T-helper 2 cell treated with Interferon-gamma antibody and Interleukin-4, amounts not matched to agents 100 ng/mL and 5 ng/mL, for 36 hours (primary cell): ENCODE results near the gene DTNBP1. TPM values are rescaled to one million over a fixed set of nuclear protein-coding genes. Genes with fewer than 3 reads are reported as not detected.

Experiments
- intact Hi-C: fragments of 100-400 bp; cut with micrococcal nuclease; formaldehyde crosslinking; loops from one replicate; pipeline ENCODE4 v1.15.1; 2023
- total RNA-seq: library from RNA; stranded (reverse); gene quantifications from 2 replicates; pipeline ENCODE4 v1.2.3, GENCODE V29; 2022

Gene DTNBP1
- total RNA-seq, 1 donor from 2014 or later, result 25.3 TPM

GRCh38 chr6:15504581-15505350 lies 158.1 kb downstream of the DTNBP1 start:
- intact Hi-C loops, result no loop called here

DNA sequence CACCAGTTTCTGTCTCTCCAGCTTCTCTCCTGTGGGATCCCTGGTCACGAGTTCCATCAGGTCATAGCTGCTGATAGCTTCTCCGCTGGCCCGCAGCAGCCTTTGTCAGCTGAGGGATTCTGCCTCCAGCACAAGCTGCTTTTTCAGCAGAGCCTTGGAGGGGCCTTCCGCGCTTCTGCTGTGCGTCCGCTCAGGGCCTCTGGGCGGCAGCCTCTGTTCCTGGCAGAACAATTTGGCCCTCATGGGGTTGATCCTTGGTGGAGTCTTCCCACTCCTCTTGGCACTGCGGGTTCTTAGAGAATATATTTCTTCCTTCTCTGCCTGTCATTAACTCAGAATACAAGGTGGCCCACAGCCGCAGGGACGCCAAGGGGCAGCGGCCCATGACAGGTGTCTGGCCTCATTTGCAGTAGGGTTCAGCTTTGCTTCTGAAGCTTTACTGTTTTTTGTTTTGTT lies 158.8 kb downstream of the DTNBP1 start:
- intact Hi-C loops, result no loop called here

DNA sequence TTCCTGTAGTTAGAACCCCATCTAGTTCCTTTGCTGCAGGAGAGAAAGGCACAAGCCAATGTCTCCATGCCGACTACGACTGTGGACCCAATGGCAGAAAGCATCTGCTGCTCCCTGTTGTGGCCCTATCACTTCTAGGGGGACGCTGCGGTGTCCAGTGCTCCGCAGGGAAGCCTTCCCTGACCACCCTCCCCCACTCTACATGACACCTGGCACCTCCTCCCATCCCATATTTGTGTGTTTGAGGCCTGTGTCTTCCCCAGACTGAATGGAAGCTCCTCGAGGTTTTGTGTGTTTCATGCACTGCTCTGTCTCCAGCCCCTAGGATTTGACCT lies 159.5 kb downstream of the DTNBP1 start:
- intact Hi-C loops, result no loop called here

- intact Hi-C loops, result no loop called here
These were observed 160.1 kb downstream of the DTNBP1 start for GRCh38 chr6:15502446-15503345.

GRCh38 chr6:15501826-15502445 lies 160.9 kb downstream of the DTNBP1 start:
- intact Hi-C loops, result no loop called here

DNA sequence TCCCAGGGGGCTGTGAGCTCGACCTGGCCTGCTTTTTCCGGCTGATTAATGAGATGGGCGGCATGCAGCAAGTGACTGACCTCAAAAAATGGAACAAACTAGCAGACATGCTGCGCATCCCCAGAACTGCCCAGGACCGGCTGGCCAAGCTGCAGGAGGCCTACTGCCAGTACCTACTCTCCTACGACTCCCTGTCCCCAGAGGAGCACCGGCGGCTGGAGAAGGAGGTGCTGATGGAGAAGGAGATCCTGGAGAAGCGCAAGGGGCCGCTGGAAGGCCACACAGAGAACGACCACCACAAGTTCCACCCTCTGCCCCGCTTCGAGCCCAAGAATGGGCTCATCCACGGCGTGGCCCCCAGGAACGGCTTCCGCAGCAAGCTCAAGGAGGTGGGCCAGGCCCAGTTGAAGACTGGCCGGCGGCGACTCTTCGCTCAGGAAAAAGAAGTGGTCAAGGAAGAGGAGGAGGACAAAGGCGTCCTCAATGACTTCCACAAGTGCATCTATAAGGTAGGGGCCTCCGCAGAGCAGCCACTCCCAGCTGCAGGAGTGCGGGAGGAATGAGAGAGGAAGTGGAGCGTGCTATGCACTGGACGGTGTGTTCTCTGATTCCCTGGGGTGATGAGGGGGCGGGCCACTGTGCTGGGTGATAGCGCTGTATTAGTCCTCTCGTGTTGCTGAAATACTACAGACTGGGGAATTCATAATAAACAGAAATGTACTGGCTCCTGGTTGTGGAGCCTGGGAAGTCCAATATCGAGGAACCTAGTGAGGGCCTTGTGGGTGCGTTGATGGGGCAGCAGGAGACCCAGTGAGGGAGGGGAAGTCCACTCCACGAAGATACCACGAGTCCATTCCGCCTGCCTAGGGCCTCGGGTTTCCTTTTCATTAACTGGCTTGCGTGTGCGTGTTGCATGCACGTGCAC lies 161.7 kb downstream of the DTNBP1 start:
- intact Hi-C loops, result no loop called here

GRCh38 chr6:15500078-15500740 lies 162.6 kb downstream of the DTNBP1 start:
- intact Hi-C loops, result no loop called here

GRCh38 chr6:15499591-15499990 lies 163.2 kb downstream of the DTNBP1 start:
- intact Hi-C loops, result no loop called here

DNA sequence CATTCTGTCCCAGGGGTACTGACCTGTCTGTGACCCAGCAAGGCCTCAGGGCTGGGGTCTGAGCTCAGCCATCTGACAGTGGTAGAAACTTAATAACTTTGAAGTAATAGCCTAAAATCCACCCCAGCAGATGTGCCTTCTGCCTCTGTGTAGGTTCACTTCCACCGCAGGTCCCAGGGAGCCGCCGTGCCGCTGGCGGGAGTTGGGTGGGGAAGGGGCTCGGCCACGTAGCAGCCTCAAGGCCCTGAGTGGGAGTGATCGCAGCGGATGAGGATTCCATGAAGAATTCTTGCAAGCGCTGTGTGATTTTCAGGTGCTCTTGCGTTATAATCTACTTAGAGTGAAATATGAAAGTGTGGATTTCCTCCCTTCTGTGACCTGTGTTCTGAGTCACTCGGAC lies 163.7 kb downstream of the DTNBP1 start:
- intact Hi-C loops, result no loop called here

DNA sequence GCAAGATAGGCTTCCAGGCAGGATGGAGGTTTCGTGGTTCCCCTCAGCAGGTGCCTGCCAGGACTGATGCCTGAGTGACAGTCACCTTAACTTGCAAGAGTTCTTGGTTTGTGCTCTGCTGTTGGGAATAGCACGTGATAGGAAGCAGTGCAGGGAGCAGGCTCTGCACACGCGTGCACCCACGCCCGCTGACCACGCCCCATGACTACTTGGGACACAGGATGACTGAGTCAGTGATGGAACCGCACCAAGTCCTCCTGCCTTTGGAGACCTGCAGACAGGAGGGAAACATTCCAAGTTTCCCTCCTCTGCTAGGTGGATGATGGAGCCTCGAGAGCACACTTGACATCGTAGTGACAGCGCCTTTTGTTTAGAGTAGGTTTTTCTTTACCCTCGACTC lies 164.2 kb downstream of the DTNBP1 start:
- intact Hi-C loops, result no loop called here

DNA sequence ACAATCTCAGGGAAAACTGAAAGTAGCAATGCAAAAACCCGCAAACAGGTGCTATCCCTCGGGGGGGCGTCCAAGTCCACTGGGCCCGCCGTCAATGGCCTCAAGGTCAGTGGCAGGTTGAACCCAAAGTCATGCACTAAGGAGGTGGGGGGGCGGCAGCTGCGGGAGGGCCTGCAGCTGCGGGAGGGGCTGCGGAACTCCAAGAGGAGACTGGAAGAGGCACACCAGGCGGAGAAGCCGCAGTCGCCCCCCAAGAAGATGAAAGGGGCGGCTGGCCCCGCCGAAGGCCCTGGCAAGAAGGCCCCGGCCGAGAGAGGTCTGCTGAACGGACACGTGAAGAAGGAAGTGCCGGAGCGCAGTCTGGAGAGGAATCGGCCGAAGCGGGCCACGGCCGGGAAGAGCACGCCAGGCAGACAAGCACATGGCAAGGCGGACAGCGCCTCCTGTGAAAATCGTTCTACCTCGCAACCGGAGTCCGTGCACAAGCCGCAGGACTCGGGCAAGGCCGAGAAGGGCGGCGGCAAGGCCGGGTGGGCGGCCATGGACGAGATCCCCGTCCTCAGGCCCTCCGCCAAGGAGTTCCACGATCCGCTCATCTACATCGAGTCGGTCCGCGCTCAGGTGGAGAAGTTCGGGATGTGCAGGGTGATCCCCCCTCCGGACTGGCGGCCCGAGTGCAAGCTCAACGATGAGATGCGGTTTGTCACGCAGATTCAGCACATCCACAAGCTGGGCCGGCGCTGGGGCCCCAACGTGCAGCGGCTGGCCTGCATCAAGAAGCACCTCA lies 166.3 kb downstream of the DTNBP1 start:
- intact Hi-C loops, result no loop called here

- intact Hi-C loops, result no loop called here
These were observed 167.4 kb downstream of the DTNBP1 start for GRCh38 chr6:15495375-15495901.

GRCh38 chr6:15493437-15494168 lies 169.2 kb downstream of the DTNBP1 start:
- intact Hi-C loops, result loop anchor here (5.0 kb wide), 1 partner anchor 246 kb away; the partner anchor contains the start of gene JARID2

GRCh38 chr6:15491986-15492269 lies 170.9 kb downstream of the DTNBP1 start:
- intact Hi-C loops, result loop anchor here (2.0 to 5.0 kb wide), 2 partner anchors 131 to 245 kb away; partner anchors contain the start of gene JARID2

DNA sequence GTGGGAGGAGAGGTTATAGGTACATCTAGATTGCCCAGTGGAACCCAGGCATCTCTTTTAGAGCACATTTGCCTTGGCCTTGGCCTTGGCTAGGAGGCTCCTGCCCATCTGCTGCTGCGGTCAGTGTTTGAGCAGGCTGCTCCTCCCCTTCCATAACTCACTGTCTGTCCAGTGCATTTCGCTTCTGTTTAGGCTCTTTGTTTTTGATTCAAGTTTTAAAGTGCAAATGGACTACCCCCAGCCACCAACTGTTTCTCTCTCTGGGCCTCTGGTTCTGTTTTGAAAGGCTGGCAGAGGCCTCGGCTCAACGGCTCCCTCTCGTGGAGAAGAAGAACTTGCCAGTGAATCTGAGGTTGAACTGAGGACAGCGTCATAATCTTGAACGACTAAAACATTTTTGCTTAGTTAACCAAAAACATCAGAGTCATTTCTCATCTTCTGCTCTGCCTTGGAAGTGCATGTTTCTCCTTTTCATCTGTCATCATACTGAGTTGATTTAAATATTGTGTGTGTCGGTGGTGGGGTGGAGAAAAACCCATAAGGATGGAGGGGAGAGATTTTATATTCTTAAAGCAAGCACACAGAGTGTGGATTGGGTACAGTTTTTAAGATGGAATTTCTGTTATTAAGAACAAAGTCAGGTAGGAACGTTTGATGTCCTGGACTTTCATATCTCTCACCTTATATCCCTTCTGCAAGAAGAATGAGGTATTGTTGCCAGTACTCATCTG lies 171.4 kb downstream of the DTNBP1 start:
- intact Hi-C loops, result loop anchor here (2.0 to 5.0 kb wide), 2 partner anchors 131 to 244 kb away; partner anchors contain the start of gene JARID2

DNA sequence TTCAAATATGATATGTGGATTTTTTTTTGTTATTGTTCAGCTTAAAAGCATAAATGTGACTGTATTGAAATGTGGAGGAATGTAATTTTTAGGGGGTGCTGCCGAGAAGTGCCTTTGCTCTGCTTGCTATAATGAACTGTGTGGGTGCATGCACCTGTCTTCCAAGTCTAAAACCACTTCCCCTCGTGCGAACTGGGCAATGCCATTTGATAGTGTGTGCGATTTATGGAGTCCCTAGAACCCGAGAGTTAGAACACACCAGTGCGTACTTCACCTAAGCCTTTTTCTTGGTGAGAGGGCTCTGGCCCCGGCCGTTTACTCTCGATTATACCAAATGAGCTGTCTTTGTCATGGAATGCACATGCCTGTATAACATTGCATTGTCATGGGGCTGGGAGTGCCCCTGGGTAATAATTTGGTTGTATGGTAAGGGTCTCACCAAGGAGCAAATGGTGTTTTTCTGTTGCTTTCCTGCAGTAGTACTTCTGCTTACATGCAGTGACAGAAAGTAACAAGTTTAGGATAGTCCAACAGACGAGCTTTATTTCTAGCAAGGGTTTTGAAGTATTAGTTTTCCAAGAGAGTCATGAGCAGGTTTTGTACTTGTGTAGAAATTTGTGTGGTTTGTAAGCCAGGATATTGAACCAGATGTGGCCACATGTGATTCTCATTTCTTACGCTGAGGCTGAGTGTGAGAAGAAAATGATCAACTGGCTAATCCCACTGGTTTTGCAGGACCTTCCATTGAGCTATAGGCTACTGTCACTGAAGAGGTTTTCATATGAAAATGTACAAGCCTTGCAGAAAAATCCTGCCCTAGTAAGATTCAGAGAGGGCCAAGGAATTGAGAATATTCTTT lies 172.4 kb downstream of the DTNBP1 start:
- intact Hi-C loops, result loop anchor here (2.0 to 5.0 kb wide), 2 partner anchors 132 to 243 kb away; partner anchors contain the start of gene JARID2
